Activated B cell treated with CpG ODN at 0.5 μM for 24 hours (primary cell): Measurements from ENCODE around the gene CHCHD6. TPM values are rescaled to one million over a fixed set of nuclear protein-coding genes. Genes with fewer than 3 reads are reported as not detected.

Experiments used
- ATAC-seq: fragments of 200-7000 bp; cut with Tn5 transposase; one replicate; pipeline ENCODE4 v1.10.0; 2021; ENCODE audit warnings: low read depth, mild to moderate bottlenecking, moderate library complexity
- CTCF ChIA-PET: fragments of 350-600 bp; sonication (Branson Sonifier 250); formaldehyde crosslinking; loops from one replicate; lab custom pipeline; 2021; ENCODE audit warnings: antibody characterized with exemption; lab: Charles Lee
- POLR2A ChIA-PET: fragments of 350-600 bp; sonication (Branson Sonifier 250); formaldehyde crosslinking; loops from one replicate; lab custom pipeline; 2021; ENCODE audit warnings: antibody characterized with exemption; lab: Charles Lee
- DNase-seq: peaks from one replicate; pipeline ENCODE4 v3.0.0; 2022
- H3K27ac Mint-ChIP-seq: one replicate; pipeline ENCODE4 v1.8.0; 2020; ENCODE audit warnings: mixed read lengths
- H3K27me3 Mint-ChIP-seq: one replicate; pipeline ENCODE4 v1.8.0; 2021; ENCODE audit warnings: mixed read lengths
- H3K36me3 Mint-ChIP-seq: one replicate; pipeline ENCODE4 v1.8.0; 2021; ENCODE audit warnings: low read depth, mixed read lengths
- H3K4me1 Mint-ChIP-seq: one replicate; pipeline ENCODE4 v1.8.0; 2021; ENCODE audit warnings: mixed read lengths
- H3K4me3 Mint-ChIP-seq: one replicate; pipeline ENCODE4 v1.8.0; 2020; ENCODE audit warnings: mild to moderate bottlenecking, mixed read lengths
- H3K9me3 Mint-ChIP-seq: one replicate; pipeline ENCODE4 v1.8.0; 2020; ENCODE audit warnings: mixed read lengths
- intact Hi-C: fragments of 100-400 bp; cut with micrococcal nuclease; formaldehyde crosslinking; loops from one replicate; pipeline ENCODE4 v1.15.1; 2024
- total RNA-seq: library from RNA; stranded (reverse); gene quantifications from 2 replicates; pipeline ENCODE4 v1.2.3, GENCODE V29; 2022
- TF ChIP-seq, protein P1 (sequence below): fragments of 200-600 bp; IDR thresholded peaks from one replicate; pipeline ENCODE4 v1.8.0; 2022; ENCODE audit warnings: antibody characterized with exemption, mild to moderate bottlenecking

The CHCHD6 gene
- total RNA-seq, 1 donor from 2014 or later = 10.0 TPM

- POLR2A ChIA-PET = no interaction called here
- ATAC-seq (peak; percentile 86), DNase-seq (peak; percentile 78)
- peaks cover 25% of the 10 kb centered on the region for H3K4me1 Mint-ChIP-seq
- intact Hi-C loops = loop anchor here (1.0 to 2.0 kb wide), 5 partner anchors 73 to 865 kb away; no protein-coding TSS in a partner anchor
- H3K27me3 Mint-ChIP-seq = peaks cover 5% of the 10 kb centered on the region
- CTCF ChIA-PET = interaction anchor here (0.9 to 2.6 kb wide), 13 partner anchors 8 to 873 kb away, joined by 3 to 31 read pairs (median 4); partner anchors contain the start of gene PLXNA1
- no peaks in the 10 kb centered on the region for H3K36me3 Mint-ChIP-seq
- H3K4me3 Mint-ChIP-seq = peak overlapping the region; percentile 67
- peaks cover 3% of the 10 kb centered on the region for H3K9me3 Mint-ChIP-seq
- TF ChIP-seq, protein P1, sequence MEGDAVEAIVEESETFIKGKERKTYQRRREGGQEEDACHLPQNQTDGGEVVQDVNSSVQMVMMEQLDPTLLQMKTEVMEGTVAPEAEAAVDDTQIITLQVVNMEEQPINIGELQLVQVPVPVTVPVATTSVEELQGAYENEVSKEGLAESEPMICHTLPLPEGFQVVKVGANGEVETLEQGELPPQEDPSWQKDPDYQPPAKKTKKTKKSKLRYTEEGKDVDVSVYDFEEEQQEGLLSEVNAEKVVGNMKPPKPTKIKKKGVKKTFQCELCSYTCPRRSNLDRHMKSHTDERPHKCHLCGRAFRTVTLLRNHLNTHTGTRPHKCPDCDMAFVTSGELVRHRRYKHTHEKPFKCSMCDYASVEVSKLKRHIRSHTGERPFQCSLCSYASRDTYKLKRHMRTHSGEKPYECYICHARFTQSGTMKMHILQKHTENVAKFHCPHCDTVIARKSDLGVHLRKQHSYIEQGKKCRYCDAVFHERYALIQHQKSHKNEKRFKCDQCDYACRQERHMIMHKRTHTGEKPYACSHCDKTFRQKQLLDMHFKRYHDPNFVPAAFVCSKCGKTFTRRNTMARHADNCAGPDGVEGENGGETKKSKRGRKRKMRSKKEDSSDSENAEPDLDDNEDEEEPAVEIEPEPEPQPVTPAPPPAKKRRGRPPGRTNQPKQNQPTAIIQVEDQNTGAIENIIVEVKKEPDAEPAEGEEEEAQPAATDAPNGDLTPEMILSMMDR = peak; percentile 86
- H3K27ac Mint-ChIP-seq = no peak overlapping the region
Measured at GRCh38 chr3:126679318-126679751, 24.7 kb upstream of the CHCHD6 start.

DNA sequence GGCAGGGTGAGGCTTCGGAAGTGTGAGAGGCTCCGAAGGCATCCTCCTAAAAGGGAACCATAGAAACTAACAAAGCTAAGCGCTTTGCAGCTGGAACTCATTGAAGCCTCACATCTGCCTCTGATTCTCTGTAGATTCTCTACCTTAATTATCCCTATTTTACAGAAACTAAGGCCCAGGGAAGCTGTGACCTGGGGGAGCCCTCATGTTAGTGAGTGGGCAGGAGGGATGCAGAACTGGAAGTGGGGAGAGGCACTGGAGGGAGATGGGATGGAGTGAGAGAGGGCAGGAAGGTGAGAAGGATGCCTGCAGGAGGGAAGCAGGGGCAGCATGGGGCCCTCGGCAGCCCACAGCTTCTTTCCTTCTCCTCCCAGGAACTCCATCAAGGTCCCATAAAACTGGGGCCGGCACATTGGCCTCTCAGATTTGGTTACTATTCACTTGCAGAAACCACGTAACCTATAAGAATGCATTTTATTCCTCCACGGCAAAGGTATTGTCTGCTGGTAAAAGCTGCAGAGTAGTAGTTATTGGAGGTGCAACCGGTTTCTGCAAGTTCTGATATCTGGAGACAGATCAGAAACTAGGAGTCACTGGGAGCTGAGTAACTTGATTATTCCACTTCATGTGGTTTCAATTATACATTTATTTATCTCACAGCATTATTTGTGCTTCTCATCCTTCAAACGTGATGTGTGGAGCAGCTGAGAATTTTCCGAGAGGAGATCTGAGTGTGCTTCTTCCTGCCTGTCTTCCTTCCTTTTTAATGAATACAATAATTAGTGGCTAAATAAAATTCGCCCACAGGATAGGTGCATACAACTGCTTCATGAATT is 24.0 kb upstream of the CHCHD6 start:
- Mint-ChIP-seq H3K36me3 (no peaks in the 10 kb centered on the region), H3K4me1 (peaks cover 28% of the 10 kb centered on the region), H3K9me3 (no peaks in the 10 kb centered on the region), H3K27ac (no peak overlapping the region), H3K27me3 (peaks cover 5% of the 10 kb centered on the region), H3K4me3 (no peak overlapping the region)
- POLR2A ChIA-PET = no interaction called here
- CTCF ChIA-PET = interaction anchor here (1.0 to 2.6 kb wide), 12 partner anchors 9 to 872 kb away, joined by 3 to 31 read pairs (median 4); partner anchors contain the start of gene PLXNA1
- ATAC-seq = no peak
- TF ChIP-seq, protein P1 = no peak
- intact Hi-C loops = loop anchor here (1.0 to 2.0 kb wide), 5 partner anchors 73 to 864 kb away; no protein-coding TSS in a partner anchor
- DNase-seq = no peak

- Mint-ChIP-seq H3K36me3 (no peaks in the 10 kb centered on the region), H3K4me1 (peaks cover 28% of the 10 kb centered on the region), H3K27me3 (peaks cover 2% of the 10 kb centered on the region), H3K4me3 (no peak overlapping the region), H3K27ac (no peak overlapping the region), H3K9me3 (no peaks in the 10 kb centered on the region)
- DNase-seq = no peak
- CTCF ChIA-PET = interaction anchor here (1.0 to 2.6 kb wide), 9 partner anchors 14 to 867 kb away, joined by 4 to 31 read pairs (median 5); partner anchors contain the start of gene PLXNA1
- ATAC-seq = no peak
- intact Hi-C loops = no loop called here
- POLR2A ChIA-PET = no interaction called here
- TF ChIP-seq, protein P1 = no peak
Measured at GRCh38 chr3:126680667-126681055, 23.4 kb upstream of the CHCHD6 start.

DNA sequence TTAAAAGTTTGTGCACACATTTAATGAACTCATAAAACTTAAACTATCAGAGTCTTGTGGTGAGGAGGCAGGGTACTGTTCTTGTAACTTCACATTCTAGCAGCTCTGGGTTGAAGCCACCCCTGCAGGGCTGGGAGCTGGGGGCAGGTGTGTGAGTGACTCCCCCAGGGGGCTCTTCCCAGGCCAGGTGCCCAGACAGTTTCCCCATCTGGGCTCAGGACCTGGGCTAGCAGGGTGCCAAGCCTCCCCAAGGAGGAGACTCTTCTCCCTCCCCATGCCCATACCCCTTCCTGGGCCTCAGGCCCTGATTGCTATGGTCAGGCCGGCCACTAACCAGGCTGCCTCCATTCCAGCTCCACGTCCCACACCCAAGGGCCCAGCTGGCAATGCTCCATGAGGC is 22.0 kb upstream of the CHCHD6 start:
- ChIA-PET POLR2A (no interaction called here), CTCF (interaction anchor here (0.9 to 1.6 kb wide), 4 partner anchors 71 to 866 kb away, joined by 3 to 7 read pairs (median 4); no protein-coding TSS in a partner anchor)
- H3K9me3 Mint-ChIP-seq = no peaks in the 10 kb centered on the region
- TF ChIP-seq, protein P1 = no peak
- no peak overlapping the region for H3K27ac Mint-ChIP-seq
- ATAC-seq (no peak), DNase-seq (no peak)
- peaks cover 28% of the 10 kb centered on the region for H3K4me1 Mint-ChIP-seq
- H3K27me3 Mint-ChIP-seq = no peaks in the 10 kb centered on the region
- no peaks in the 10 kb centered on the region for H3K36me3 Mint-ChIP-seq
- intact Hi-C loops = no loop called here
- no peak overlapping the region for H3K4me3 Mint-ChIP-seq

DNA sequence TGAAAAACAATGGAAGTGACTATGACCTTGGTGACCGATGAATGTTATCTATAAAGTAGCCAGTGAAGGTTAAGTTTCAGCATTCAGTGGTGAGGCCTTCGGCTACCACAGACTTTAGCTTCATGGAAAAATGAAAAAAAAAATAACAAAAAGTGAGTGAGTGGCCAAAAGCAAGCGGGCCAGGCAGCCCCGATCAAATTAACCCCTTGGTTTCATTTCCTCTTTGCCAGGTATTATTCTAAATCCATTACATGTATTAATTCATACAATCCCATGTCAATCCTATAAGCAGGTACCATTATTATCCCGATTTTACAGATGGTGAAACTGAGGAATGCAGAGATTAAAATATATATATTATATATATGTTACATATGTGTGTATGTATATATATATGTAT is 21.0 kb upstream of the CHCHD6 start:
- intact Hi-C loops = no loop called here
- POLR2A ChIA-PET = no interaction called here
- no peaks in the 10 kb centered on the region for H3K9me3 Mint-ChIP-seq
- TF ChIP-seq, protein P1 = no peak
- H3K4me1 Mint-ChIP-seq = peaks cover 21% of the 10 kb centered on the region
- no peak overlapping the region for H3K4me3 Mint-ChIP-seq
- no peaks in the 10 kb centered on the region for H3K27me3 Mint-ChIP-seq
- CTCF ChIA-PET = interaction anchor here (1.7 kb wide), 1 partner anchor 864 kb away, joined by 4 read pairs; no protein-coding TSS in a partner anchor
- no peak for ATAC-seq
- no peaks in the 10 kb centered on the region for H3K36me3 Mint-ChIP-seq
- DNase-seq = no peak
- H3K27ac Mint-ChIP-seq = no peak overlapping the region
